PC-3 (cell line): ENCODE data around the gene DCLRE1C.

Experiments
- CTCF ChIP-seq: fragments of 300-600 bp; sonication (generic); conservative IDR thresholded peaks from 2 replicates; pipeline ENCODE4 v1.5.1; 2017; ENCODE audit warnings: antibody characterized with exemption, low read depth, mild to moderate bottlenecking, low read length
- EZH2 ChIP-seq: fragments of 300-600 bp; sonication (generic); IDR thresholded peaks from one replicate; pipeline ENCODE4 v1.6.1; 2017; ENCODE audit warnings: antibody characterized with exemption, mild to moderate bottlenecking, low read length; ENCODE audit not compliant: unreplicated experiment
- EZH2phosphoT487 ChIP-seq: fragments of 300-600 bp; sonication (generic); IDR thresholded peaks from 2 replicates; pipeline ENCODE4 v1.6.1; 2018; ENCODE audit warnings: mild to moderate bottlenecking, antibody characterized with exemption, low read length, borderline replicate concordance

GRCh38 chr10:14945108-14945507 lies 8.8 kb downstream of the DCLRE1C start:
- TF ChIP-seq CTCF (no peak), EZH2phosphoT487 (no peak), EZH2 (no peak)
